ENCODE measurements around the gene KRTAP12-3.
"Not testable (repeated sequence)": the region's sequence is repeated elsewhere in the genome, so short reads cannot be mapped to it uniquely, and the experiment has no call there.

KRTAP12-3 gene

GRCh38 chr21:44657635-44658540 is at the start of gene KRTAP12-3:
TSS of gene KRTAP12-3 (plus strand) at chr21:44657932. CDS start at chr21:44657980, 48 bp downstream.
- H3K4me3 ChIP-seq (ENCODE audit: low read depth, low read length) = no peak within 1 kb of the TSS

- H3K4me3 ChIP-seq (ENCODE audit: low read depth, low read length) = no peak overlapping the region
Observed at GRCh38 chr21:44609193-44609592, 48.5 kb upstream of the KRTAP12-3 start.

- not testable (repeated sequence) for H3K4me3 ChIP-seq (ENCODE audit: low read depth, low read length)
Observed at GRCh38 chr21:44610157-44610843, 47.4 kb upstream of the KRTAP12-3 start.

- H3K4me3 ChIP-seq (ENCODE audit: low read depth, low read length) = no peak overlapping the region
Observed at GRCh38 chr21:44611551-44611950, 46.2 kb upstream of the KRTAP12-3 start.

GRCh38 chr21:44612029-44612486 is 45.7 kb upstream of the KRTAP12-3 start, which contains the start of gene KRTAP10-8:
TSS of gene KRTAP10-8 (plus strand) at chr21:44612079. CDS start at chr21:44612101, 22 bp downstream.
- no peak within 1 kb of the TSS for H3K4me3 ChIP-seq (ENCODE audit: low read depth, low read length)

GRCh38 chr21:44612669-44613229 is 45.0 kb upstream of the KRTAP12-3 start:
- H3K4me3 ChIP-seq (ENCODE audit: low read depth, low read length) = no peak overlapping the region

- H3K4me3 ChIP-seq (ENCODE audit: low read depth, low read length) = no peak overlapping the region
Observed at GRCh38 chr21:44613386-44614155, 44.2 kb upstream of the KRTAP12-3 start.

GRCh38 chr21:44614161-44614631 is 43.5 kb upstream of the KRTAP12-3 start:
- no peak overlapping the region for H3K4me3 ChIP-seq (ENCODE audit: low read depth, low read length)

- H3K4me3 ChIP-seq (ENCODE audit: low read depth, low read length) = no peak overlapping the region
Observed at GRCh38 chr21:44614961-44615391, 42.8 kb upstream of the KRTAP12-3 start.

GRCh38 chr21:44615466-44615865 is 42.3 kb upstream of the KRTAP12-3 start:
- no peak overlapping the region for H3K4me3 ChIP-seq (ENCODE audit: low read depth, low read length)

- no peak overlapping the region for H3K4me3 ChIP-seq (ENCODE audit: low read depth, low read length)
Observed at GRCh38 chr21:44615911-44616590, 41.7 kb upstream of the KRTAP12-3 start.

GRCh38 chr21:44616591-44616926 is 41.2 kb upstream of the KRTAP12-3 start:
- H3K4me3 ChIP-seq (ENCODE audit: low read depth, low read length) = no peak overlapping the region

- H3K4me3 ChIP-seq (ENCODE audit: low read depth, low read length) = no peak overlapping the region
Observed at GRCh38 chr21:44617071-44617501, 40.6 kb upstream of the KRTAP12-3 start.

GRCh38 chr21:44618504-44618903 is 39.2 kb upstream of the KRTAP12-3 start:
- no peak overlapping the region for H3K4me3 ChIP-seq (ENCODE audit: low read depth, low read length)

GRCh38 chr21:44618909-44619308 is 38.8 kb upstream of the KRTAP12-3 start:
- H3K4me3 ChIP-seq (ENCODE audit: low read depth, low read length) = no peak overlapping the region

GRCh38 chr21:44619886-44620285 is 37.8 kb upstream of the KRTAP12-3 start:
- no peak overlapping the region for H3K4me3 ChIP-seq (ENCODE audit: low read depth, low read length)

- no peak overlapping the region for H3K4me3 ChIP-seq (ENCODE audit: low read depth, low read length)
Observed at GRCh38 chr21:44623575-44623974, 34.2 kb upstream of the KRTAP12-3 start.

GRCh38 chr21:44625756-44626155 is 32.0 kb upstream of the KRTAP12-3 start:
- no peak overlapping the region for H3K4me3 ChIP-seq (ENCODE audit: low read depth, low read length)

- no peak overlapping the region for H3K4me3 ChIP-seq (ENCODE audit: low read depth, low read length)
Observed at GRCh38 chr21:44626262-44626661, 31.5 kb upstream of the KRTAP12-3 start.

GRCh38 chr21:44626673-44627143 is 31.0 kb upstream of the KRTAP12-3 start, which contains the start of gene KRTAP10-9:
TSS of gene KRTAP10-9 (plus strand) at chr21:44627093. CDS start at chr21:44627172, 79 bp downstream.
- H3K4me3 ChIP-seq (ENCODE audit: low read depth, low read length) = no peak within 1 kb of the TSS
